DND-41 (cell line): ENCODE data around the gene PIGU.

Experiments
- ATAC-seq: fragments of 200-7000 bp; cut with Tn5 transposase; 3 replicates; pipeline ENCODE4 v1.9.1; 2021; ENCODE audit warnings: low read depth; ENCODE audit not compliant: insufficient read depth
- DNase-seq: peaks from one replicate; pipeline ENCODE4 v3.0.0-alpha.2; 2020
- H2AFZ ChIP-seq: 2 replicates; pipeline ENCODE4 v1.6.0; 2012; ENCODE audit warnings: low read depth, low read length
- H3K27ac ChIP-seq: 2 replicates; pipeline ENCODE4 v1.5.1; 2012; ENCODE audit warnings: low read length, inconsistent platforms
- H3K27me3 ChIP-seq: fragments of 200-600 bp; sonication (generic); 2 replicates; pipeline ENCODE4 v1.6.0; 2012; ENCODE audit warnings: low read length, mild to moderate bottlenecking, inconsistent platforms; ENCODE audit not compliant: insufficient read depth, poor library complexity
- H3K36me3 ChIP-seq: 2 replicates; pipeline ENCODE4 v1.5.1; 2012; ENCODE audit warnings: low read length, inconsistent platforms; ENCODE audit not compliant: insufficient read depth
- H3K4me1 ChIP-seq: 2 replicates; pipeline ENCODE4 v1.5.1; 2012; ENCODE audit warnings: mild to moderate bottlenecking, low read length; ENCODE audit not compliant: insufficient read depth
- H3K4me2 ChIP-seq: 2 replicates; pipeline ENCODE4 v1.6.0; 2012; ENCODE audit warnings: mild to moderate bottlenecking, moderate library complexity, low read length, inconsistent platforms; ENCODE audit not compliant: insufficient read depth
- H3K4me3 ChIP-seq, 2 experiments: fragments of 200-600 bp in 1 of 2; shearing (Covaris generic) in 1 of 2; 2 replicates each; pipeline ENCODE4 v1.5.1; 2012 to 2016; ENCODE audit warnings: inconsistent platforms in 2 of 2, low read length in 2 of 2, mild to moderate bottlenecking in 2 of 2, low read depth in 1 of 2, moderate library complexity in 1 of 2
- H3K79me2 ChIP-seq: 2 replicates; pipeline ENCODE4 v1.6.0; 2012; ENCODE audit warnings: low read length, inconsistent platforms; ENCODE audit not compliant: insufficient read depth
- H3K9ac ChIP-seq: 2 replicates; pipeline ENCODE4 v1.6.0; 2012; ENCODE audit warnings: low read depth, mild to moderate bottlenecking, inconsistent platforms, low read length, moderate library complexity
- H3K9me3 ChIP-seq: 2 replicates; pipeline ENCODE4 v1.5.1; 2012; ENCODE audit warnings: low read length, moderate library complexity, mild to moderate bottlenecking, inconsistent platforms; ENCODE audit not compliant: insufficient read depth, severe bottlenecking
- H4K20me1 ChIP-seq: 2 replicates; pipeline ENCODE4 v1.6.0; 2012; ENCODE audit warnings: low read length; ENCODE audit not compliant: insufficient read depth
- EZH2 ChIP-seq: IDR thresholded peaks from 3 replicates; pipeline ENCODE4 v1.6.1; 2012; ENCODE audit warnings: borderline replicate concordance, low read depth, mild to moderate bottlenecking, moderate library complexity, low read length, inconsistent platforms; ENCODE audit not compliant: severe bottlenecking
- TF ChIP-seq, protein P1 (sequence below): IDR thresholded peaks from 2 replicates; pipeline ENCODE4 v1.5.1; 2012; ENCODE audit warnings: borderline replicate concordance, low read length, moderate library complexity, mild to moderate bottlenecking; ENCODE audit not compliant: poor library complexity, severe bottlenecking; ENCODE audit errors: extremely low read depth

The PIGU gene

DNA sequence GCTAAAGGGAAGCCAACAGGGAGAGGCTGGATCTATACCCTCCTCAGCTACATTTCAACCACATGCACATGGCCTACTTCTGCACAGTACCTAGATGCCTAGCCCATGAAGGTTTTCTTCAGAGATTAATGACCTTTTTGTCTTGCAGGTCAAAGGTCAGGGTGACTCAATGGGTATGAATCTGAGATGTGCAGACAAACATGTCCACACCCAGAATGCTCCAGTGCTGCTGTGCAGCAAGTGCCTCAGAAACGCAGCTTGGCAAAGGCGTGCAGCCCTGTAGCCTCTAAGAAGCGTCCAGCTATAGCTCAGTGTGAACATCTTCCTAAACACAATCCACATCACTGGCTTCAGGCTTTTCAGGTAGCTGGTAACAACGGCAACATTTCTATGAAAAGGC is 94.0 kb downstream of the PIGU start:
- no peak for ATAC-seq
- no peaks in the 10 kb centered on the region for H4K20me1 ChIP-seq
- H3K27me3 ChIP-seq: no peaks in the 10 kb centered on the region
- H3K9ac ChIP-seq: no peak overlapping the region
- H3K9me3 ChIP-seq: no peaks in the 10 kb centered on the region
- no peak for DNase-seq
- no peaks in the 10 kb centered on the region for H3K79me2 ChIP-seq
- no peak overlapping the region for H3K27ac ChIP-seq
- H3K4me1 ChIP-seq: no peaks in the 10 kb centered on the region
- no peak overlapping the region for H3K4me3 ChIP-seq
- no peak overlapping the region for H3K4me2 ChIP-seq
- no peak overlapping the region for H2AFZ ChIP-seq
- H3K36me3 ChIP-seq: peaks cover 91% of the 10 kb centered on the region
- no peak for TF ChIP-seq EZH2
- TF ChIP-seq, protein P1, sequence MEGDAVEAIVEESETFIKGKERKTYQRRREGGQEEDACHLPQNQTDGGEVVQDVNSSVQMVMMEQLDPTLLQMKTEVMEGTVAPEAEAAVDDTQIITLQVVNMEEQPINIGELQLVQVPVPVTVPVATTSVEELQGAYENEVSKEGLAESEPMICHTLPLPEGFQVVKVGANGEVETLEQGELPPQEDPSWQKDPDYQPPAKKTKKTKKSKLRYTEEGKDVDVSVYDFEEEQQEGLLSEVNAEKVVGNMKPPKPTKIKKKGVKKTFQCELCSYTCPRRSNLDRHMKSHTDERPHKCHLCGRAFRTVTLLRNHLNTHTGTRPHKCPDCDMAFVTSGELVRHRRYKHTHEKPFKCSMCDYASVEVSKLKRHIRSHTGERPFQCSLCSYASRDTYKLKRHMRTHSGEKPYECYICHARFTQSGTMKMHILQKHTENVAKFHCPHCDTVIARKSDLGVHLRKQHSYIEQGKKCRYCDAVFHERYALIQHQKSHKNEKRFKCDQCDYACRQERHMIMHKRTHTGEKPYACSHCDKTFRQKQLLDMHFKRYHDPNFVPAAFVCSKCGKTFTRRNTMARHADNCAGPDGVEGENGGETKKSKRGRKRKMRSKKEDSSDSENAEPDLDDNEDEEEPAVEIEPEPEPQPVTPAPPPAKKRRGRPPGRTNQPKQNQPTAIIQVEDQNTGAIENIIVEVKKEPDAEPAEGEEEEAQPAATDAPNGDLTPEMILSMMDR: no peak

DNA sequence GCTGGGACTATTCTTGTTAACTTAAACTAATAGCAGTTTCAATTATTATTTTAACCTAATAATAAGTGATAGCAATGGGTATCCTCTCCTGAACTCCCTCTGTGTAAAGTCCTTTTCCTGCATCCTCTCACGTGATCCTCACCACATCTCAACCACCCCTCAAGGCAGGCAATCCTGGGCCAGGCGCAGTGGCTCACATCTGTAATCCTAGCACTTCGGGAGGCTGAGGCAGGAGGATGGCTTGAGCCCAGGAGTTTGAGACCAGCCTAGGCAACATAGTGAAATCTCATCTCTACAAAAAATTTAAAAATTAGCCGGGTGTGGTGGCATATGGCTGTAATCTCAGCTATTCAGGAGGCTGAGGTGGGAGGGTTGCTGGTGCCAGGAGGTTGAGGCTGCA is 94.7 kb downstream of the PIGU start:
- TF ChIP-seq EZH2: no peak
- TF ChIP-seq, protein P1: no peak
- no peak for DNase-seq

DNA sequence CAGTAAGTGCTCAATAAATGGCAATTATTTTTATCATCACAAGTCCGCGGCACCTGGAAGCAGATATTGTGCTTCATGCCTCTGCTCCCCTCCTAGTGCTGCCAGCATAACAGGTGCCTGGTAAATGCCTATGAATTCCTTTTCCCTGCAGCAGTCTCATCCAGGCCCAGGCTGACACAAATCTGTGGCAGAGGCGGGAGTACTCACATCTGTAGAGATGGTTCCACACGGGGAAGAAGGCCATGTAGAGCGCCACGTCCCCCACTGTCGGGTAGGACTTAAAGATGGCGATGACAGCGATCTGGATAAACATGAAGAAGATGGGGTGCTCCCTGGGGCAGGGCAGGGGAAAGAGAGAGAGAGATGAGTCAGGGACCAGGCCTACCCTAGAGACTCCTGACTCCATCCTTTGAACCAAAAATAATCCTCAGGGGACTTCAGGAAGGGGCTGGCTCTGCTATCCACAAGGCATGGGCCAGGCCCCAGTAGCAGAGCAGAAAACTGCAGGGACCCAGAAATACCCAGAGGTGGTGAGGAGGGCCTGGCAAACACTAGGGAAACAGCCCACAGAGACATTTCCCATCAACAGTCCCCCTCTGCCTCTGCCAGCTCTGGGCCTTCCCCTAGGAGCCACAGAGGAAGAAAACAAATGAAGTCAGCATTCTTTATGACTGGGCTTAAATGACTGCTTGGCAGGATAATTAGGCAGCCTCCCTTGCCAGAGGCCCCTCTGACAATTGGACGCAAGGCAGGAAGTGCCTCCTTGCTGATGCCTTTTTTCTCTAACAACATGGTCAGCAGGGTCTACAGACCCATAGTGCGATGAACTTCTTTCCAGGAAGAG is 95.3 kb downstream of the PIGU start:
- H3K27me3 ChIP-seq: no peaks in the 10 kb centered on the region
- no peak overlapping the region for H2AFZ ChIP-seq
- no peak for DNase-seq
- peaks cover 80% of the 10 kb centered on the region for H3K36me3 ChIP-seq
- H3K4me1 ChIP-seq: no peaks in the 10 kb centered on the region
- H3K27ac ChIP-seq: no peak overlapping the region
- no peaks in the 10 kb centered on the region for H3K9me3 ChIP-seq
- H3K79me2 ChIP-seq: no peaks in the 10 kb centered on the region
- H3K4me2 ChIP-seq: no peak overlapping the region
- no peak overlapping the region for H3K4me3 ChIP-seq
- H3K9ac ChIP-seq: no peak overlapping the region
- H4K20me1 ChIP-seq: no peaks in the 10 kb centered on the region
- TF ChIP-seq, protein P1: no peak
- TF ChIP-seq EZH2: no peak
- no peak for ATAC-seq

More for the DNA sequence above, 94.7 kb downstream of the PIGU start:
- no peak for ATAC-seq
- no peaks in the 10 kb centered on the region for H3K9me3 ChIP-seq
- H3K79me2 ChIP-seq: no peaks in the 10 kb centered on the region
- no peak overlapping the region for H3K4me2 ChIP-seq
- H4K20me1 ChIP-seq: no peaks in the 10 kb centered on the region
- no peak overlapping the region for H3K27ac ChIP-seq
- no peak overlapping the region for H3K9ac ChIP-seq
- H2AFZ ChIP-seq: no peak overlapping the region
- no peak overlapping the region for H3K4me3 ChIP-seq
- no peaks in the 10 kb centered on the region for H3K27me3 ChIP-seq
- peaks cover 86% of the 10 kb centered on the region for H3K36me3 ChIP-seq
- H3K4me1 ChIP-seq: no peaks in the 10 kb centered on the region
